Measurements from ENCODE around the gene OPRL1.
"Not testable (repeated sequence)": the region's sequence is repeated elsewhere in the genome, so short reads cannot be mapped to it uniquely, and the experiment has no call there.

Gene OPRL1

GRCh38 chr20:64121586-64121985 is 41.7 kb downstream of the OPRL1 start:
- DNase-seq, result no peak

DNA sequence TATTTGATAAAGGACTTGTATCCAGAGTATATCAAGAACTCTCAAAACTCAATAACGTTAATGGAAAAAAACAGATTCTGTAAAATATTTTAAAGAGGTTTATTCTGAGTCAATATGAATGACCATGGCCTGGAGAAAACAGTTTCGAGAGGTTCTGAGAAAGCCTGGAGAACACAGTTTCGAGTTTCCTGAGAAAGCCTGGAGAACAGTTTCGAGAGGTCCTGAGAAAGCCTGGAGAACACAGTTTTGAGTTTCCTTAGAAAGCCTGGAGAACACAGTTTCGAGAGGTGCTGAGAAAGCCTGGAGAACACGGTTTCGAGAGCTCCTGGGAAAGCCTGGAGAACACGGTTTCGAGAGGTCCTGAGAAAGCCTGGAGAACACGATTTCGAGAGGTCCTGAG is 43.0 kb downstream of the OPRL1 start:
- DNase-seq, result not testable (repeated sequence)

GRCh38 chr20:64123517-64123916 is 43.6 kb downstream of the OPRL1 start:
- DNase-seq, result not testable (repeated sequence)

GRCh38 chr20:64129146-64129782 is 49.4 kb downstream of the OPRL1 start:
- DNase-seq, result no peak

- no peak for DNase-seq
Measured at GRCh38 chr20:64130271-64130670, 50.4 kb downstream of the OPRL1 start.

DNA sequence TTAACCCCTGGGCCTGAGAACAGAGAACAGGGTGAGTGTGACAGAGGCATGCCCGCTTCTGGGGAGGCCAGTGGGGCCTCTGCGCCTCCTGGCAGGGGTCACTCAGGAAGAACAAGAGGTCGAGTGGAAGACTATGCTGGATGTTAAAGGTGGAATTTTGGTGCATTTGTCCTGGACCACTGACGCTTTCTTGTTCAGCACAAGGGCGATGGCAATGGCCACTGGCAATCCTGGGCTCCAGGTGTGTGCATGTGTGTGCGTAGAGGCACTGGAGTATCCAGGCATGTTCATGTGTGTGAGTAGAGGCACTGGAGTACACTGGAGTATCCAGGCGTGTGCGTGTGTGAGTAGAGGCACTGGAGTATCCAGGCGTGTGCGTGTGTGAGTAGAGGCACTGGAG is 51.0 kb downstream of the OPRL1 start:
- no peak for DNase-seq

DNA sequence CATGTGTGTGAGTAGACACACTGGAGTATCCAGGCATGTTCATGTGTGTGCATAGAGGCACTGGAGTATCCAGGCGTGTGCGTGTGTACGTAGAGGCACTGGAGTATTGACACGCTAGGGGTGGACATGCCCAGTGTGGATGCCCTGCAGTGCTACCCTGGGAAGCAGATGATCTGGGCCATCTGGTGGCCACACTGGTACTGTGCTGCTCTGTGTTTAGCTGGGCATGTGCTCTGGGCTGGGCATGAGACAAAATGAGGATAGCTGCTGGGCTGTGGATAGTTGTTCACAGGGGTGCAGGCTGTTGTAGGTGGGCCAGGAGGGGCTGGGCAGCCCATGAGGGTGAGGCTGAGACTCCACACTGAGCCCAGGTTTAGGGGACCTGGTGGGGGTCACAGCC is 51.5 kb downstream of the OPRL1 start:
- peak; percentile 27 for DNase-seq

DNA sequence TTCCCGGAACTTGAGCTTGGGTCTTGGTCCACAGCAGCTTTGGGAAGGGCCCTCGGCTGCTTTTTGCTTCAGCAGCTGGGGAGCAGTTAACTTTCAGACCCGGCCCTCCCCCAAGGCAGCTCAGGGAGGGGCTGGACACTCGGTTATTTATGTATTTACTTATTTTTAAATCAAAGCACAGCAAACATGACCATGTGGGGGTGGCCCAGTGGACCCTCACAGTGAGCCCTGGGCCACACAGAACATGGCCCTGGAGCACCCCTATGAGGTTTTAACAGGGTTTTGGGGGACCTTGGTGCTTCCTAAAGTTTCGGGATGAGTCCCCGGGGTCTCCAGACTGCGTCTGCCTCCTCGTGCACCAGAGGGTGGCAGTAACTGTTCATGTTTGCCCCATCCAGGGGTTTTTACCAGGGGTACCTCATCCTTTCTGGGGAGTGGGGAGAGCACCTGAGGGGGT is 54.1 kb downstream of the OPRL1 start:
- no peak for DNase-seq

DNA sequence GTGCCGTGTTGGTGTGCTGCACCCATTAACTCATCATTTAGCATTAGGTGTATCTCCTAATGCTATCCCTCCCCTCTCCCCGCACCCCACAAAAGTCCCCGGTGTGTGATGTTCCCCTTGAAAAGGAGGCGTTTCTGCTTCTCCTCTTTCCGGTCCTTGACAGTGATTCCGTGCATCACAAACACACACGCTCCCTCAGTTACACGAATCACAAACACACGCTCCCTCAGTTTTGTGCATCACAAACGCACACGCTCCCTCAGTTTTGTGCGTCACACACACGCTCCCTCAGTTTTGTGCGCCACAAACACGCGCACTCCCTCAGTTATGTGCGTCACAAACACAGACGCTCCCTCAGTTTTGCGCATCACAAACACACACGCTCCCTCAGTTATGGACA is 54.9 kb downstream of the OPRL1 start:
- DNase-seq, result not testable (repeated sequence)

DNA sequence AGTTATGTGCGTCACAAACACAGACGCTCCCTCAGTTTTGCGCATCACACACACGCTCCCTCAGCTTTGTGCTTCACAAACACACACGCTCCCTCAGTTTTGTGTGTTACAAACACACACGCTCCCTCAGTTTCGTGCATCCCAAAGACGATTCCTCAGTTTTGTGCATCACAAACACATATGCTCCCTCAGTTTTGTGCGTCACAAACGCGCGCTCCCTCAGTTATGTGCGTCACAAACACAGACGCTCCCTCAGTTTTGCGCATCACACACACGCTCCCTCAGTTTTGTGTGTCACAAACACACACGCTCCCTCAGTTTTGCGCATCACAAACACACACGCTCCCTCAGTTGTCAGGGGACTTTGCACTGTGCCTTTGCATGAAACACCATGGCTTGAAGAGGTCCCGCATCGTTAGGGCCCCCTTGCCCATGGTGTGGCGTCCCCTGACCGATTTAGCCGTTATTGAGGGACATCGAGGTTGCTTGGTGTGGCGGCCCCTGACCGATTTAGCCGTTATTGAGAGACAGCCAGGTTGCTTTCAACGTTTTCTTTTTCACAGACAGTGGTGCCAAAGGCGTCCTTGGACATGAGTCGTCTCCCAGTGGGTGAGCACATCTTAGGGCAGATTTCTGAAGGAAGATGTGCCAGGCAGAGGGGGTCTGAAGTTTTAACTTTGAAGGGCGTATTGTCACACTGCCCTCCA is 56.3 kb downstream of the OPRL1 start:
- no peak for DNase-seq

- DNase-seq, result no peak
Measured at GRCh38 chr20:64137598-64138031, 57.7 kb downstream of the OPRL1 start.

GRCh38 chr20:64138276-64138815 is 58.5 kb downstream of the OPRL1 start:
- no peak for DNase-seq

DNA sequence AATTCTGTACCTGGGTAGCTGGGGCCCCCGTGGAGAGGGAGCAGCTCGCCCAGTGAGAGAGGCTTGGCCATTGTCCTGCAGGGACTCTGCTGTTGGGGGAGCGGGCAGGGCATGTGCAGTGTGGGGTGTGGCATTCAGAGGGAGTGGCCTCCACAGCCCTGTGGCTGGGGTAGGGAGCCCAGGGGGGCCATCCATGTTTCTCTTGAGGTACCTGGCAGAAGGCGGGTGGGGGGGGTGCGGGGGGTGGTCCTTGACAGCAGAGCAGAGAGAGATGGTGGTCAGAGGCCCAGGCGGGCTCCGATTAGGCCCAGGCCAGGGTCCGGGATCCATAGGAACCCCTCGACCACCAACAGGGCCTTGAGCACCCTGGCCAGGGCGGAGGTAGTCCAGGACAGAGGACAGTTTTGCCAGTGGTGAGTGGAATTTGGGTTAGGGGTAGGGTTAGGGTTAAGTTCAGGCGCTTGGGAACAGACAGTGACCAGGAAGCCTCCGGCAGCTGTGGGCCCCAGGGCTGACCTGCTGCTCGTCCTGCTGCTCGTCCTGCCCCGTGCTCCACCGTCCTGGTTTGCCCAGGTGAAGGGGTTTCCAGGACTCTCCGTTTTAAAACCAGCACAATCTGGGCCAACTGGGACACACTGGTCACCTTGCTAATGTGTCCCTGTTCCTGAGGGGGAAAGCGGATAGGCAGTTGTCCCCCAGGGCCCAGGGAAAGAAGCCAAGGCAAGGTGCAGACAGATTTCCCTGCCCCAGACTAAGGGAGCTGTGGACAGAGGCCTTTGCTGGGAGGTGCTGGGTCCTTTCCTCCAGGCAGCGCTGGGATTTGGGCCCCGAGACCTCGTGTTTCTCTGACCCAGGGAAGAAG is 59.5 kb downstream of the OPRL1 start:
- no peak for DNase-seq

- DNase-seq, result no peak
Measured at GRCh38 chr20:64140061-64140931, 60.4 kb downstream of the OPRL1 start.

GRCh38 chr20:64140956-64141355 is 61.1 kb downstream of the OPRL1 start:
- DNase-seq, result no peak

- no peak for DNase-seq
Measured at GRCh38 chr20:64142590-64142989, 62.7 kb downstream of the OPRL1 start.

DNA sequence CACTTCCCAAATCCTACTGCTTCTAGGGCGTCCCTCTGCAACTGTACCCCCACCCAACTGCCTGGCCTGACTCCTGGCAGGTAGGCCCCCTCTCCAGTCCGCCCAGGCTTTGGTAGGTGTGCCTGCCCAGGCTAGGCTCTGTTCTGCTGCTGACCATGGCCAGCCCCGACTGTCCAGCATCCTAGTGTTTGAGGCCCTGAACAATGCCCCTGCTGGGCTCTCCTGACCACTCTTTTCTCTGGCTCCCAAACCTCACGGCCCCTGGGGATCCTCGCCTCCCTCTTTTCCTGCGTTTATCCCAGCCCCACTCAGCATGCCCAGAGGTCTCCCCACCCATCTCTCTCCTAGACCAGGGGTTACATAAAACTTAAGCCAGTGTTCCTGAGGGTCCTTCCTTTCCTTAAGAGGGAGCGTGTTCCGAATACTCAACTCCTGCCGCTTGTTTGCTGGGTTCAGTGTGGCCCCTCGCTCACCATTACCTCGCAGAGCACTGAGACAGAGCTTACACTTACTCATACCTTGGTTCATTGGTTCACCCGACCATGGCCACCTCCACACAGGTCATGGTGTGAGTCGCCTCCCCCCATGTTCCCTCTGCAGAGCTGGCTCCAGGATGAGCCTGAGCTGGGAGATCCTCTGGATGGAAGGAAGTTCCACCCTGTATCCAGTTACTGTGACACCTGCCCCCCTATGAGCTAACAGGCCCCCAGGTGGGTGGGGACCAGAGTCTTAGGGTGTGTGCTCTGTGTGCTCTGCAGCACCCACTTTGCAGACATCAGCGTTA is 63.3 kb downstream of the OPRL1 start:
- no peak for DNase-seq

GRCh38 chr20:64144144-64144912 is 64.4 kb downstream of the OPRL1 start:
- DNase-seq, result no peak

- peak; percentile 51 for DNase-seq
Measured at GRCh38 chr20:64145458-64146300, 65.8 kb downstream of the OPRL1 start.
